HepG2 (cell line): ENCODE results near the gene ARHGEF40. TPM values are rescaled to one million over a fixed set of nuclear protein-coding genes. Genes with fewer than 3 reads are reported as not detected.

ENCODE experiments used
- ASH2L ChIP-seq: fragments of 300-600, 200-600 bp; sonication (generic); IDR thresholded peaks from 2 replicates; pipeline ENCODE4 v1.7.0; 2017; ENCODE audit warnings: low read depth, mild to moderate bottlenecking, moderate library complexity, mixed read lengths, low read length; ENCODE audit not compliant: insufficient read length
- CENPBD1 ChIP-seq: sonication (generic); formaldehyde crosslinking; IDR thresholded peaks from 2 replicates; pipeline ENCODE4 v1.8.0; 2022; ENCODE audit warnings: missing genetic modification reagents, low read depth, mild to moderate bottlenecking, borderline replicate concordance
- CERS6 ChIP-seq: sonication (generic); formaldehyde crosslinking; IDR thresholded peaks from 2 replicates; pipeline ENCODE4 v1.5.0; 2020; ENCODE audit warnings: missing genetic modification reagents
- DNMT1 ChIP-seq: sonication (generic); formaldehyde crosslinking; IDR thresholded peaks from 2 replicates; pipeline ENCODE4 v1.5.1; 2020; ENCODE audit warnings: mild to moderate bottlenecking, missing genetic modification reagents
- GMEB1 ChIP-seq: sonication (generic); formaldehyde crosslinking; IDR thresholded peaks from 2 replicates; pipeline ENCODE4 v1.5.1; 2020; ENCODE audit warnings: missing genetic modification reagents, mild to moderate bottlenecking, borderline replicate concordance
- GPN1 ChIP-seq: sonication (generic); formaldehyde crosslinking; IDR thresholded peaks from 2 replicates; pipeline ENCODE4 v1.5.1; 2020; ENCODE audit warnings: missing genetic modification reagents, borderline replicate concordance
- HNRNPK ChIP-seq: fragments of 200-400 bp; formaldehyde crosslinking; IDR thresholded peaks from 2 replicates; pipeline ENCODE4 v1.6.1; 2018; ENCODE audit warnings: low read length, low read depth, moderate library complexity, mild to moderate bottlenecking; ENCODE audit not compliant: poor library complexity, severe bottlenecking
- HOXA7 ChIP-seq: sonication (generic); formaldehyde crosslinking; IDR thresholded peaks from 2 replicates; pipeline ENCODE4 v1.8.1; 2022; ENCODE audit warnings: mild to moderate bottlenecking, missing genetic modification reagents, moderate library complexity
- MAF1 ChIP-seq: sonication (generic); formaldehyde crosslinking; IDR thresholded peaks from 2 replicates; pipeline ENCODE4 v1.5.0; 2020; ENCODE audit warnings: missing genetic modification reagents, borderline replicate concordance
- MBNL3 ChIP-seq: fragments of 250-450 bp; sonication (Bioruptor Pico); conservative IDR thresholded peaks from 2 replicates; pipeline ENCODE4 v1.8.0; 2022; ENCODE audit warnings: mild to moderate bottlenecking, inconsistent platforms
- NONO ChIP-seq, 2 experiments: fragments of 450-650 bp in 1 of 2; sonication (generic) in 1 of 2; formaldehyde crosslinking in 1 of 2; IDR thresholded peaks in 1 of 2; conservative IDR thresholded peaks in 1 of 2; 2 replicates each; pipeline versions ENCODE4 v1.6.1 to v1.8.0; 2017 to 2022; ENCODE audit warnings: mild to moderate bottlenecking in 1 of 2, missing genetic modification reagents in 1 of 2, moderate library complexity in 1 of 2
- PAXIP1 ChIP-seq: sonication (generic); formaldehyde crosslinking; conservative IDR thresholded peaks from 2 replicates; pipeline ENCODE4 v1.4.0; 2020; ENCODE audit warnings: mild to moderate bottlenecking, missing genetic modification reagents, moderate library complexity
- SP1 ChIP-seq, 2 experiments: fragments of 450-650 bp in 1 of 2; sonication (generic) in 1 of 2; formaldehyde crosslinking in 1 of 2; IDR thresholded peaks; 2 replicates each; pipeline versions ENCODE4 v1.4.0 to v1.6.1; 2016 to 2020; ENCODE audit warnings: missing genetic modification reagents in 1 of 2
- ZIK1 ChIP-seq: sonication (generic); formaldehyde crosslinking; IDR thresholded peaks from 2 replicates; pipeline ENCODE4 v1.5.0; 2020; ENCODE audit warnings: mild to moderate bottlenecking, low read depth, missing genetic modification reagents, borderline replicate concordance
- ZNF205 ChIP-seq: IDR thresholded peaks from 2 replicates; pipeline ENCODE4 v1.6.1; 2018; ENCODE audit warnings: missing biosample characterization, missing genetic modification reagents
- ZNF383 ChIP-seq: sonication (generic); formaldehyde crosslinking; IDR thresholded peaks from 2 replicates; pipeline ENCODE4 v1.4.0; 2020; ENCODE audit warnings: missing genetic modification reagents, mild to moderate bottlenecking, borderline replicate concordance
- ZNF768 ChIP-seq: sonication (generic); formaldehyde crosslinking; IDR thresholded peaks from 2 replicates; pipeline ENCODE4 v1.4.0; 2020; ENCODE audit warnings: missing genetic modification reagents
- ZNF792 ChIP-seq: IDR thresholded peaks from 2 replicates; pipeline ENCODE4 v1.6.1; 2016
- ZNF891 ChIP-seq: sonication (generic); formaldehyde crosslinking; IDR thresholded peaks from 2 replicates; pipeline ENCODE4 v1.5.0; 2020; ENCODE audit warnings: mild to moderate bottlenecking, missing genetic modification reagents
- polyA plus RNA-seq, 8 experiments: library from polyadenylated mRNA; depleted of rRNA in 3 of 8; stranded (reverse) in 7 of 8; unstranded in 1 of 8; fragments of >200 nt; fragmentation: Illumina TruSeq in 4 of 8; extraction: Trizol in 4 of 8; gene quantifications; 2 replicates each; pipeline versions ENCODE4 v1.2.1 to v1.2.3, GENCODE V29; 2011 to 2016; ENCODE audit warnings: low read depth in 4 of 8, missing spikeins in 1 of 8, mixed read lengths in 1 of 8; ENCODE audit not compliant: insufficient read depth in 1 of 8
- total RNA-seq, 5 experiments: library from RNA; depleted of rRNA; stranded (reverse); fragments of >200 nt; fragmentation: Illumina TruSeq; extraction: Trizol; gene quantifications; 2 replicates each; pipeline ENCODE4 v1.2.3, GENCODE V29; 2016; ENCODE audit warnings: low read depth in 1 of 5

ARHGEF40 gene
- total and polyA plus RNA-seq, 2 of the 13 experiments (the other 11 are each of a cell fraction or from before 2014, with no cell fraction given), result 28.1 to 78.1 TPM

GRCh38 chr14:21070083-21070609 is at the start of gene ARHGEF40 (continued):
- peak; percentile 38 for TF ChIP-seq ASH2L
- no peak for TF ChIP-seq ZNF891 (CRISPR knock-in tag)
- no peak for TF ChIP-seq MBNL3 (CRISPR knock-in tag)
- TF ChIP-seq SP1 (IDR thresholded peaks at IDR 0.05), result no peak
- TF ChIP-seq SP1 (CRISPR knock-in tag; IDR thresholded peaks at IDR 0.05), result no peak
- peak; percentile 77 for TF ChIP-seq HNRNPK
- no peak for TF ChIP-seq ZNF205
- TF ChIP-seq PAXIP1, result no peak
- TF ChIP-seq GPN1 (CRISPR knock-in tag), result no peak
- TF ChIP-seq NONO (IDR thresholded peaks at IDR 0.05), result no peak
- no peak for TF ChIP-seq NONO (CRISPR knock-in tag; conservative IDR thresholded peaks at IDR 0.05)
- no peak for TF ChIP-seq GMEB1
- no peak for TF ChIP-seq DNMT1 (CRISPR knock-in tag)
- no peak for TF ChIP-seq ZIK1 (CRISPR knock-in tag)
- TF ChIP-seq HOXA7 (CRISPR knock-in tag), result no peak
- TF ChIP-seq ZNF768, result no peak
- no peak for TF ChIP-seq MAF1 (CRISPR knock-in tag)
- no peak for TF ChIP-seq ZNF792 (CRISPR knock-in tag)
- TF ChIP-seq CENPBD1 (CRISPR knock-in tag), result no peak; the same call in 1 of the 2 replicates
- TF ChIP-seq ZNF383 (CRISPR knock-in tag), result no peak
- no peak for TF ChIP-seq CERS6 (CRISPR knock-in tag)
